IPS-20b (cell line): Measurements from ENCODE around the gene FABP7.

Experiments used
- H3K27ac ChIP-seq: one replicate; pipeline ENCODE4 v1.5.1; 2013; ENCODE audit warnings: low read length
- H3K27me3 ChIP-seq: 2 replicates; pipeline ENCODE4 v1.6.1; 2013; ENCODE audit warnings: mild to moderate bottlenecking, low read length, inconsistent platforms; ENCODE audit not compliant: insufficient read depth
- H3K36me3 ChIP-seq: 2 replicates; pipeline ENCODE4 v1.6.1; 2013; ENCODE audit warnings: low read depth, mild to moderate bottlenecking, inconsistent platforms, low read length, moderate library complexity; ENCODE audit not compliant: insufficient read depth
- H3K4me1 ChIP-seq: 2 replicates; pipeline ENCODE4 v1.6.1; 2013; ENCODE audit warnings: mild to moderate bottlenecking, control low read depth, inconsistent platforms, low read length, moderate library complexity; ENCODE audit not compliant: insufficient read depth
- H3K4me3 ChIP-seq: 2 replicates; pipeline ENCODE4 v1.5.1; 2013; ENCODE audit warnings: mild to moderate bottlenecking, low read length, inconsistent platforms
- H3K9ac ChIP-seq: 2 replicates; pipeline ENCODE4 v1.6.1; 2013; ENCODE audit warnings: low read depth, mild to moderate bottlenecking, inconsistent platforms, low read length, moderate library complexity
- H3K9me3 ChIP-seq: 2 replicates; pipeline ENCODE4 v1.6.1; 2013; ENCODE audit warnings: mild to moderate bottlenecking, low read depth, low read length, inconsistent platforms; ENCODE audit not compliant: insufficient read depth

Gene FABP7

DNA sequence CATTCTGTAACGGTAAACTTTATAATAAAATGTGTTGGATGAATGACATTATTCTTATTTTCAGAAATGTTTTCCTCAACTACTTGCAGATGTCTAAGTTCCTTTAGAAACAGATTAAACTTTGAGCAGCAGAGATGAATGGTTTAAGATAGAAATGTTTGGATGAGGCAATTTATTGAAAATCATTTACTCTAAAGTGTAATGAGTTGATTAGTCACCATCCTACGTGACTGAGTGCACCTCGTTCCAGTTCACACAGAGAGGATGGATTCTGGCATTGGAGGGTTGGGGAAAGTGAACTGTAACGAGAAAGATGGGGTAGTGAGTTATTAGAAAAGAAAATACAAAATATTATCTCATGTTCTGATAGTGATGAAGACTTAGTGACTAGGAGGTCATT, 38.2 kb downstream of the FABP7 start:
- 0 out of 2 replicates have a peak, but pooled peaks cover 8% of the 10 kb centered on the region for H3K4me1 ChIP-seq
- no peak overlapping the region for H3K9ac ChIP-seq
- no peak overlapping the region for H3K4me3 ChIP-seq
- H3K9me3 ChIP-seq, result no peaks in the 10 kb centered on the region
- H3K27ac ChIP-seq, result no peak overlapping the region
- no peaks in the 10 kb centered on the region for H3K36me3 ChIP-seq
- no peaks in the 10 kb centered on the region for H3K27me3 ChIP-seq

DNA sequence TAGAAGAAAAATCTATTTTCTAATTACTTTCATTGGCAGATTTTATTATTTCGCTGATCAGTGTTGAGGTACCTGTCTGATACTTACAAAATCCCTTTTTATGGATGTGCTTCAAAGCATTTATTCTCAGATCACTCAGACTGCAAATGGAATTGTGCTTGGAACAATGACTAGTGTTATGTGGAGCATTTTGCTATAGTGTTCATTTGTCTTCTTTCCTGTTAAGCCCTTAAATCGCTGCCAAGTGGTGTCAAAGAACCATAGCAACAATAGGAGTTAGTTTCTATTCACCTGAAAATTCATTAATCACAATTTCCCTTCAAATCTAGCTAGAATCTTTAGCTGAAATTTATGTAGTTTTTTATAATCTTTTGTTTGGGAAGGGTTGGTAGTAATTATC, 39.4 kb downstream of the FABP7 start:
- no peaks in the 10 kb centered on the region for H3K9me3 ChIP-seq
- no peaks in the 10 kb centered on the region for H3K36me3 ChIP-seq
- H3K4me1 ChIP-seq, result 0 out of 2 replicates have a peak, but pooled peaks cover 8% of the 10 kb centered on the region
- H3K9ac ChIP-seq, result no peak overlapping the region
- H3K27me3 ChIP-seq, result no peaks in the 10 kb centered on the region
- no peak overlapping the region for H3K27ac ChIP-seq
- H3K4me3 ChIP-seq, result no peak overlapping the region

DNA sequence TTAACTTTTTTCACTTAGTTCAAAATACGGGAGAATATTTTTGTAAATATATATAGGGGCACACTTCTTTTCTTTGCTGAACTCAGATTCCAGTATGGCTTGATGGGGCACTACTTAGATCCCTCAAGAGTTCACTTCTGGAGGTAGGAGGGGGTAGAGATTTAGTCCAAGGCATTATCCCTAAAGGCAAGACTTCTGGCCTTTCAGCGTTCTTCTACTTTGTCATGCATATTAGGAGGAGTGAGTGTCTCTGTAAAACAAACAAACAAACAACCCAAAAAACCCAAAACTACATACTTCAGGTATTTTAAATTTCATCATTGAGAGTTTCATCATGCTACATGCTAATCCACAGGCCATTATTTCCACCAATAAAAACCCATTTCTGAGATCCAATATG, 41.6 kb downstream of the FABP7 start:
- Histone ChIP-seq H3K4me1 (0 out of 2 replicates have a peak, but pooled peaks cover 8% of the 10 kb centered on the region), H3K9me3 (no peaks in the 10 kb centered on the region), H3K27me3 (no peaks in the 10 kb centered on the region), H3K4me3 (0 out of 2 replicates have a peak overlapping the region, but pooled peaks have one; percentile 13), H3K9ac (no peak overlapping the region), H3K36me3 (no peaks in the 10 kb centered on the region), H3K27ac (no peak overlapping the region)

DNA sequence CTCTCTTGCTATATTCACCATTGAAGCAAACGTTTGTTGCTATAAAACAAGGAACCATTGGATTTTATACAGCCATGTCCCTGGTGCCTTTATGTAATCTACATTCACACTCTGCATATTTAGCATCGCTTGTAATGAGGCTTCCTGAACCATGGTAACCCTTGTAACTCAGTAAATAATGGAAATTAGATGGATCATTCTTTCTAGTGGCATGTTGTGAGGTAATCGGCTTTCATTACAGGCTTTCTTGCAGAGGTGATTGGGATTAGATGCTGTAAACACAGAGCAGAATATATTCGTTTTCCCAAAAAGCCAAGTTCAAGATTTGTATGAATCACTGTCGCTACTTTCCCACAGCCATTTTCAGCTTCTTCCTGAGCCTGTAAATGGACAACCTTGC, 45.6 kb downstream of the FABP7 start:
- Histone ChIP-seq H3K9ac (no peak overlapping the region), H3K9me3 (no peaks in the 10 kb centered on the region), H3K4me3 (no peak overlapping the region), H3K4me1 (peaks cover 19% of the 10 kb centered on the region; the same call in 1 of the 2 replicates), H3K36me3 (no peaks in the 10 kb centered on the region), H3K27me3 (no peaks in the 10 kb centered on the region), H3K27ac (no peak overlapping the region)

DNA sequence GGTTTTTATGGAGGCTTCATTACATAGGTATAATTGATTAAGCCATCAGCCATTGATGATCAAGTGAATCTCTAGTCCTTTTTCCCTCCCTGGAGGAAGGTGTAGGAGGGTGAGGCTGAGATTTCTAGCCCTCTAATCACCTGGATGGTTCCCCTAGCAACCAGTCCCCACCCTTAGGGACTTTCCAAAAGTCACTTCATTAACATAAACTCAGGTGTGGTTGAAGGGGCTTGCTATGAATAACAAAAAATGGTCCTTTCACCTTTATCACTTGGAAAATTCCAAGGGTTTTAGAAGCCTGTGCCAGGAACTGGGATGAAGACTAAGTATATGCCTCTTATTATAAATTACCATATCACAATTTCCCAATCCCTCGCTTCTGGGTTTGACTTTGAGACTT, 49.9 kb downstream of the FABP7 start:
- H3K9me3 ChIP-seq, result no peaks in the 10 kb centered on the region
- no peaks in the 10 kb centered on the region for H3K36me3 ChIP-seq
- no peak overlapping the region for H3K9ac ChIP-seq
- peaks cover 21% of the 10 kb centered on the region; the same call in 1 of the 2 replicates for H3K4me1 ChIP-seq
- H3K4me3 ChIP-seq, result peak overlapping the region; percentile 11; the same call in 1 of the 2 replicates
- peak overlapping the region; percentile 39 for H3K27ac ChIP-seq
- no peaks in the 10 kb centered on the region for H3K27me3 ChIP-seq

DNA sequence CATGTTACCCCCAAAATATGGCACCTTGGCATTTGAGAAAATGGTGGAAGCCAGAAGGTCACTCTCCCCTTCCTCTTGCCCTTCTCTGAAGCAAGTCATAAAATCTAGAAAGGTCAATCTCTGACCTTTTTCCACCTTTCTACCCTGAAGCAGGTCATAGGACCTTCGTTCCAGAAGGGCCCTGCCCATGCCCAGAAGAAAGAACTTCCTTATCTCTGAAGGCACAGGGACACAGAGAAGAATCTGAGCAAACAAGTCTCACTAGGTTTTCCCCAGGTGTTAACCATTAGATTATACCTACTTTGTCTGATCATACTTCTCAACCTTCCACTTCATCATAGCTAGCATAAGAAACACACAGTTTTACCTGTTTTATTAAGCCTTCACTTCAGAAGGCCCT, 52.0 kb downstream of the FABP7 start:
- peaks cover 21% of the 10 kb centered on the region; the same call in 1 of the 2 replicates for H3K4me1 ChIP-seq
- no peak overlapping the region for H3K9ac ChIP-seq
- H3K4me3 ChIP-seq, result no peak overlapping the region
- no peaks in the 10 kb centered on the region for H3K27me3 ChIP-seq
- H3K9me3 ChIP-seq, result no peaks in the 10 kb centered on the region
- H3K27ac ChIP-seq, result no peak overlapping the region
- no peaks in the 10 kb centered on the region for H3K36me3 ChIP-seq

DNA sequence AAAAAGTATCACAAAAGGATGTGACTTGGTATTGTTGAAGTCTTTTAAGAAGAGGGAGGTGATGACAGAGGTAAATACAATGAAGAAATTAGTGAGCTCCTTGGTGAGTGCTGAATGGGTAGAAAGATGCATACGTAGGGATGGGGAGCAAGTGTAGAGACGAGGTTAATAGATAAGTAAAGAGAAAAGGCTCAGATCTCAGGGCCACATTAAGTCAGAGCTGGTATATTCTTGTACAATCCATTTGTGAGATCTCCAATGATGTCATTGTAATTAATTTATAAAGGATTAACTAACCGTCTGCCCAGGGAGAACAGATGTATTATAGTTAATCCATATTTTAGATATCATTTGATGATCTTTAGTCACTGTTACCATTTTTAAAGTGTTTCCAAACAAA, 52.9 kb downstream of the FABP7 start:
- Histone ChIP-seq H3K36me3 (no peaks in the 10 kb centered on the region), H3K4me1 (peaks cover 21% of the 10 kb centered on the region; the same call in 1 of the 2 replicates), H3K4me3 (no peak overlapping the region; the same call in 1 of the 2 replicates), H3K9me3 (no peaks in the 10 kb centered on the region), H3K9ac (no peak overlapping the region), H3K27me3 (no peaks in the 10 kb centered on the region), H3K27ac (no peak overlapping the region)

DNA sequence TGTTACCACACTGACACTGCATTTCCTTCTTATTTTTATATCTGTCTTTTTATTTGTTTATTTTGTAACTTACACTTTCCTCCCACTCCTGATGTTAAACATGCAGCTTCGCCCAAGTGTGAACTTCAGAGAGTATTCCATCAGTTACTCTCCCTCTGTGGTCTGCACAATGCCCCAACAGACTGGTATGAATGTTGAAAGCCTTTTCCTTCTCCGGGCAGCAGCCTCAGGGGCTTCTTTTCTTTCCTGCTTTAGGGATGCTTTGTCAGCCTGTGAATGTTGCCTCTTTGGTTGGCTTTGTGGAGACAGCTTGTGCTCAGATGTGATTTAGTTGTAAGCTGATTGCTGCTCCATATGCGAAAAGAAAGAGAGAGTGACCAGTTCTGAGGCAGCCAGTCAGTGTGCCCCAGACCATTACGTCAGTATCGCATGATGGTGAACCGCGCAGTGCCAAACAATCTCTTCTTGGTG, 53.5 kb downstream of the FABP7 start:
- no peak overlapping the region; the same call in 1 of the 2 replicates for H3K9ac ChIP-seq
- no peaks in the 10 kb centered on the region for H3K27me3 ChIP-seq
- no peak overlapping the region for H3K27ac ChIP-seq
- no peaks in the 10 kb centered on the region for H3K9me3 ChIP-seq
- no peak overlapping the region; the same call in 1 of the 2 replicates for H3K4me3 ChIP-seq
- no peaks in the 10 kb centered on the region for H3K36me3 ChIP-seq
- peaks cover 21% of the 10 kb centered on the region; the same call in 1 of the 2 replicates for H3K4me1 ChIP-seq
